GM19238 (cell line): ENCODE measurements around the gene COLQ.
"Not testable (repeated sequence)": the region's sequence is repeated elsewhere in the genome, so short reads cannot be mapped to it uniquely, and the experiment has no call there.

ENCODE experiments used
- DNase-seq: peaks from one replicate; pipeline ENCODE4 v3.0.0; 2011; ENCODE audit warnings: low spot score; ENCODE audit not compliant: insufficient read length

Gene COLQ

DNA sequence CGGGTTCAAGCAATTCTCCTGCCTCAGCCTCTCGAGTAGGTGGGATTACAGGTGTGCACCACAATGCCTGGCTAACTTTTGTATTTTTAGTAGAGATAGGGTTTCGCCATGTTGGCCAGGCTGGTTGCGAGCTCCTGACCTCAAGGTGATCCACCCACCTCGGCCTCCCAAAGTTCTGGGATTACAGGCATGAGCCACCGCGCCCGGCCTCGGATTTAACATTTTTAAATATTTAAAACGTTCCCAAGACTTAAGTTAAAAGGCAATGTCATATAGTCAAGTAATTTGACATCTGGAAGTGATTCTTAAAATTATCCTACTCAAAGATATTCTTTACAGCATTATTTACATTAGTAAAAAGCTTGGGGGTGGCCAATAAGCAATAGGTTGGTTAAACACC lies 64.6 kb downstream of the COLQ start:
- not testable (repeated sequence) for DNase-seq

GRCh38 chr3:15456321-15456720 lies 65.2 kb downstream of the COLQ start:
- no peak for DNase-seq

DNA sequence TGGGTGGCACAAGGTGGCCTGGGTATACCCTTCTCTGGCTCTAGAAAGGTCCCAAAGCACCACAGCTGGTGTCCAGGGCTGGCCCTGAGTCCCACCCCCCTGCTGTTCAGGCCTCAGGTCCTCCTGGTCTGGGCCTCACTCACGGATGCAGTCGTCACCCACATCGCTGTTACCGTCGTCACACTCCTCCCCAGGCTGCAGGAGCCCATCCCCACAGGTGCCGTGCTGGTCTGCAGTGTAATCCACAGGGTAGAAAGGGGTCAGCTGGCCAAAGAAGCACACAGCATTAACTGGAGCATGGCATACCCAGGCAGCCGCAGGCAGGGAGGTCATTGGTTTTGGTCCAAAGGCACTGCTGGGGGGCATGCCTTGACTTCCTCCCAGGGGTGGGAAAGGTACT lies 65.8 kb downstream of the COLQ start:
- no peak for DNase-seq

DNA sequence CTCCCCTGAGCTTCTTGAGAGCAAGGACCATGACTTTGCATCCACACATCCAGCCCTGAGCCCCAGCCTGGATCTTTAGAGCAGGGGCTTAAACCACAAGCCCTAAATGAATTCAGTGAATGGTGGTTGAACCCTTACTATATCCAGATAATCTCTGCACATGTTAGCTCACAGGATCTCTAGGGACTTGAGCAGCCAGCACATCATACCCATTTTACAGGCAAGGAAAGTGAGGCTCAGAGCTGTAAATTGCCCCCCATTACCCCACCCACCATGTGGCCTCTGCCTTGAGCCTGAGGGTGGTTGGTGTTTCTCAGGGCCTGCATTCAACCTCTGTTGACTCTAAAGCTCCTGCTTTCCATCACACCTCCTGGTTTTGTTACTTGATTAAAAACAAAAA lies 66.5 kb downstream of the COLQ start:
- DNase-seq = no peak

DNA sequence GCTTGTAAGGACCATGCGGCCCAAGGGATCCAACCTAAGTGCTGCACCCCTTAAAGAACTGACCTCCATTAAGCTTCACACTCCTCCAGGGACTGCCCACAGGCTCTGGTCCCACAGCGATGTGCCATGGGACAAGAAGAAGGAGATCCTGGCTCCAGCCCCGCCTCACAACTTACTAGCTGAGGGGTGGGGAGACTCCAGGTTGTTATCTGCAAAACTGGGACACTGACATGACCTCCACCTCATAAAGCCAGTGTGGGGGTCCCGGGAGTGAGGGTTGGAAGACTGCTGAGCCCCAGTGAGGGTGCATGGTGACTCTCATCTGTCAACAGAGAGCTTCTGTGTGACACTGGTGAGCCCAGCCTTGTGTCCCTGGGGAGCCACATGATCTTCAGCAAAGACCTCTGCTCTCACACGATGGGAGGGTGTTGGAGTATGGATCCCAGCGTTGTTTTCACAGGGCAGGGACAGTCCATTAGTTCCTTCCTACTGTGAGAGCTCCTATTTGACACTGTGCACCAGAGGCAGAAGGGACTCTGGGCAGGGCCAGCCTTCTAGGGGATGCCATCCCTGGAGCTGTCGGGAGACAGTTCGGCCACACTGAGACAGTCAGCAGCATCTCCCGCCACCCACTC lies 67.4 kb downstream of the COLQ start:
- no peak for DNase-seq

- no peak for DNase-seq
Observed at GRCh38 chr3:15453501-15453900, 68.0 kb downstream of the COLQ start.

DNA sequence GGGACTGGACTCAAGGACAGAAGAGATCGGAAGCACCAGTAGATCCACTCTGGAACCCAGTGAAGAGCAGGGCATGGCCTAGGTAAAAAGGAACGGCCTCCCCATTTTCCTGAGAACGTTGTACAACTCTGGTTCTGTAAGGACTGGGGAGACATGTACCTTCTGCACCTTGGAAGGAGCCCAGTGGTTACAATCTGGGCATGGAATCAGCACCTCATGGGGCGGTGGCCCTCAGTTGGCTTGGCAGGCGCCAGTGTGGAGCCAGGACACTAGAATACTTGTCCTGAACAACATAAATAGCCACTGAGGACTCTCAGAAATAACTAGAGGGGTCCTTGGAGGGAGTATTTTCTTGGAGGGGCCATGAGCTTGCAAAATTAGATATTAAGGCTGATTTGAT lies 68.5 kb downstream of the COLQ start:
- DNase-seq = no peak

GRCh38 chr3:15452156-15452555 lies 69.3 kb downstream of the COLQ start:
- DNase-seq = no peak

GRCh38 chr3:15451216-15452113 lies 70.0 kb downstream of the COLQ start:
- DNase-seq = no peak

- DNase-seq = no peak
Observed at GRCh38 chr3:15450438-15451215, 70.9 kb downstream of the COLQ start.

- no peak for DNase-seq
Observed at GRCh38 chr3:15449489-15450224, 71.8 kb downstream of the COLQ start.

DNA sequence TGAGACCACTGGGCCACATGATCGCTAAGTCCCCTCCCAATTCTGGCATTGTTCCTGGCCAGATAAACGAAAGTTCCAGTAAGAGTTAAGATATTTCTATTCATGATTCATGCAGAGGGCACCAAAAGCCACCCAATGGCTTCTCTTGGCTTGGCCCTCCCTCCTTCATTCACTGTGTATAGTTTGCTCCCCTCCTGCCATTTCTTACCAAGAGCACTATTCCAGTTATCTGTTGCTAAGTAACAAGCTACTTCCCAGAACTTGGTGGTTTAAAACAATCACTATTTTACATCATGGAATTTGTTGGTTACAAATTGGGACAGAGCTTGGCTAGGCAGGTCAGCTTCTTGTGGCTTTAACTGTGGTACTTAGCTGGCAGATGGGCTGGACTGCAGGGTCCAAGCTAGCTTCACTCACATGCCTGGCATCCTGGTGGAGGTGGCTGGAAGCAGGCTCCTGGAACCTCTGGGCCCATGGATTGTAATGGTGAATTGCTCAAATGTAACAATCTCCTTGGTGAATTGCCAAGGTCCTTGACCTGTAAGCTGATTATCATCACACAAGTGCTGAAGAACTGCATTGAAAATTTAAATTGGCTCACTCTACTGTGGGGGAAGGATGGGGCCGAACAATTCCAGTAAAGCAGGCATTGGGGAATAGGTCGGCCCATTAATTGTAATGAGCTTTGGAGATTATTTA lies 77.5 kb downstream of the COLQ start:
- no peak for DNase-seq

DNA sequence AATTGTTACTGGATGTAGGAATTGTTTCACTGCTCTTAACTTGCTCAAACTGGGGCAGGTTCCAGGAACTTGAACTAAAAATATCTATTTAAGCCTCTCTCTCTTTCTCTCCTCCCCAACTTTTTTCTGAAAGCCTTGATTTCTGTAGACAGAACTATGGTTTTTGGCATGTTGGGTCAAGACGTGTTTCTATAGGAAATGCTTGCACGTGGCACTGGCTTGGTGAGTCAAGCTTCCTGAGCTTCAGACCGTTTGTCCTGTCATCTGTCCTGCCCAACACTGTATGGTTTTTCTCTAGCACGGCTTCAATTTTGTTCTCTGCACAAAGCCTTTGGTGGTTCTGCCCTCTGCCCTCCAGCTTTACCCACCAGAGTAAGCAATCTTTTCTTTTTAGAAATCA lies 80.6 kb downstream of the COLQ start:
- no peak for DNase-seq

DNA sequence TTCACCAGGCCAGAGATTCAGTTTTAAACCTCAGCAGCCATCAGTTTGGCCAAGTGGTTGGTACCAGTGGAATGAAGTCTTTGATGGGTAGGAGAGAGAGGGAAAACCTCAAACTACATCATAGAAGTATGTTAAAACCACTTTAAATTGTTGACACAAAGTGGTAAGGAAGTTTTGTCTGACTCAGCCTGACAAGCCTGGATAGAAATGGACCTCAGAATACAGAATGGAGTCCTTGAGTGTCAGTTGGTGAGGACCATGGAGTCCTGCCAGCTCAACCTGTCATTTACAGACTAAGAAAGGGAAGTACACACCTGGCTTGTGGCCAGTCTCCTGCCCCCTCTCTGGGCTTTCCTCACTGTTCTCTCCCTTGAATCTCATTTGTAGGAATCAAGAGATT lies 82.0 kb downstream of the COLQ start:
- DNase-seq = no peak

GRCh38 chr3:15438983-15439382 lies 82.5 kb downstream of the COLQ start:
- DNase-seq = no peak

- no peak for DNase-seq
Observed at GRCh38 chr3:15436246-15436645, 85.3 kb downstream of the COLQ start.

DNA sequence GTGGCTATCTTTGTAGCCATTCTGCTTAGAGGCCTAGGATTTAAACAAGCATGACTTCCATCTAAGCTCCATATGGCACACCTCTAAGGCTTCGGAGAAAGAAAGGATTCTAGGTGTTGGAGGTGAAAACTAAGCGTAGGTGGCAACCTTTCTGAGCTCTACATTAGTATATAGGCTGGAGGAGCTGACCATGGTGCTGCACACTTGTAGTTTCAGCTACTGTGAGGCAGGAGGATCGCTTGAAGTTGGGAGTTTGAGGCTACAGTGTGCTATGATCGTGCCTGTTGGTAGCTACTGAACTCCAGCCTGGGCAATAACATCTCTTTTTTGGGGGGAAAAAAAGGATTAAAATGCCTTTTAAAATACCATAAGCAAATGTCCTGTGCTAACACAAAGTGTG lies 86.8 kb downstream of the COLQ start:
- no peak for DNase-seq

GRCh38 chr3:15433531-15433930 lies 88.0 kb downstream of the COLQ start:
- DNase-seq = no peak

DNA sequence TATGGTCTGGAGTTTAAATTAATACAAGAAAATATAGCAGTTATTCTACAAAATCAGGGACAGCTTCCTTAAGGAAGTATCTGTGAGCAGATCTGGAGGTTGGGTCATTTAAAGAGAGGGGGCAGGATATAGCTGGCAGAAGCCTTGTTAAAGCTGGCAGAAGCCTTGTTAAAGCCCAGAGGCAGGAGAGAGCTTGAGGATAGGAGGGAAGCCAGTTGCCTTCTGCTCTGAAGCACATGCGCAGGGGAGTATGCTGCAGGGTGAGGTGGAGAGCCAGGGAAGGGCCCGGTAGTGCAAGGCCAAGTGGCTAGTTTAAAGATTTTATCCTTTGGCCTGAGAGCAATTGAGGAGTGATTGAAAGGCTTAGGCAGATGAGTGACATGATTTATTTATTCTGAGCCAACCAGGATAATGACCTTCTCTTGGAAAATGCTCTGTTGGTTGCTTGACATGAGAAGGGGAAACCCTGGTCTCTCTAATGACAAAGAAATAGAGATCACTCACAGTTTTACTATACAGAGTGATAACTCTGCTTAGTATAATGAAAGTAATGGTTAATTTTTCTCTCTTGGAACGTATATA lies 90.2 kb downstream of the COLQ start:
- no peak for DNase-seq

GRCh38 chr3:15430624-15431023 lies 90.9 kb downstream of the COLQ start:
- DNase-seq = no peak

DNA sequence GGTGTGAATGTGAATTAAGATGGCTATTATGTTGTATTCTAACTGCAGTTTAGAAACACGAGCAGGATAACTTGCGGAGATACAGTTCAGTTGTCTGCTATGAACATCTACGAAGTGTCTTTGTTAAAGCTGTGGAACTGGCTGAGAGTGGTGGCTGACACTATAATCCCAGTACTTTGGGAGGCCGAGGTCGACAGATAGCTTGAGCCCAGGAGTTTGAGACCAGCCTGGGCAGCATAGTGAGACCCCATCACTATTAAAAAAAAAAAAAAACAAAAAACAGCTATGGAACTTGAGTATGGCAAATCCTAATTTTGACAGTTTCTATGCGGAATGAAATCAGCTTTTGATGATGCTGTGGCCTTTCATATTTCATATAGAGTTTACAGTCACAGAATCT lies 92.4 kb downstream of the COLQ start:
- no peak for DNase-seq
